ENCODE data around the gene ADGRF3. TPM values are rescaled to one million over a fixed set of nuclear protein-coding genes. Genes with fewer than 3 reads are reported as not detected.

Gene ADGRF3
- total and polyA plus RNA-seq, 2 of the 13 experiments (the other 11 are each of a cell fraction or from before 2014, with no cell fraction given) = 0.40 to 1.5 TPM

DNA sequence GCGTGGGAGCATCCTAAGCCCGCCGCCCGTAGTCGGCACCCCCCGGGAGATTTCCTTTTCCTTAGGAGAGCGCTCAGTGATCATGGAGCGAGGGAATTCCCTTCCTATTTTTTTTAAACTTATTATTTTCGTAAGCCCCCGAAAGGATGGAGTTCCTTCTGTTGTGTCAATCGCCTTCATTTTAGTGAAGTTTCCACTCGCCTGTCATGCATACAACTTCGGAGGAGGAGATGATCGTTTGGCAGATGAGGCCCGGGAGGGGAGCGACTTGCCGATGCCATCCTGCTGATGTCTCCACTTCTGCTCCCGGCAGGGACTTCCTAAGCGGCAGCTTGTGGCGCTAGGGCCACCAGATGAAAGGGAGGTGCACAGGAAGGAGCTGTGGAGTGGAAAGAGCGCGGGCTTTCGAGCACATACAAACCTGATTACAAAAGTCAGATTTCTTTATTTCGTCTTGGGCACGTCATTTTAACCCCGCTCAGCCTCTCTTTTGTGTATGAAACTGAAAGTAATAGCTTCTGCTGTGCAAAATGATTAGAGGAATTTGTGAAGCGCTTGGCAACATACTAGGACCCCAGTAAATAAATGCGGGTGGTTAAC lies at the start of gene ADGRF3 (continued):
- no peak for TF ChIP-seq ERF (CRISPR knock-in tag; IDR thresholded peaks at IDR 0.05)
- peak; percentile 60; the same call in 1 of the 2 replicates for TF ChIP-seq ZC3H4 (CRISPR knock-in tag; IDR thresholded peaks at IDR 0.05; ENCODE audit: borderline replicate concordance)
- no peak for TF ChIP-seq FOXK1 (CRISPR knock-in tag; IDR thresholded peaks at IDR 0.05; ENCODE audit: borderline replicate concordance, low read depth)
- no peak for TF ChIP-seq FOXA1 (IDR thresholded peaks at IDR 0.05)
- no peak for TF ChIP-seq FOXA1 (CRISPR knock-in tag; IDR thresholded peaks at IDR 0.05)
- no peak for TF ChIP-seq NFKBIZ (CRISPR knock-in tag; IDR thresholded peaks at IDR 0.05)
- TF ChIP-seq AGO2 (optimal IDR thresholded peaks at IDR 0.05; ENCODE audit: low read depth, low read length) = no peak
- no peak for TF ChIP-seq RXRB (CRISPR knock-in tag; IDR thresholded peaks at IDR 0.05; ENCODE audit: borderline replicate concordance)
- no peak for TF ChIP-seq MIER3 (CRISPR knock-in tag; IDR thresholded peaks at IDR 0.05; ENCODE audit: borderline replicate concordance)
- TF ChIP-seq, protein P1, sequence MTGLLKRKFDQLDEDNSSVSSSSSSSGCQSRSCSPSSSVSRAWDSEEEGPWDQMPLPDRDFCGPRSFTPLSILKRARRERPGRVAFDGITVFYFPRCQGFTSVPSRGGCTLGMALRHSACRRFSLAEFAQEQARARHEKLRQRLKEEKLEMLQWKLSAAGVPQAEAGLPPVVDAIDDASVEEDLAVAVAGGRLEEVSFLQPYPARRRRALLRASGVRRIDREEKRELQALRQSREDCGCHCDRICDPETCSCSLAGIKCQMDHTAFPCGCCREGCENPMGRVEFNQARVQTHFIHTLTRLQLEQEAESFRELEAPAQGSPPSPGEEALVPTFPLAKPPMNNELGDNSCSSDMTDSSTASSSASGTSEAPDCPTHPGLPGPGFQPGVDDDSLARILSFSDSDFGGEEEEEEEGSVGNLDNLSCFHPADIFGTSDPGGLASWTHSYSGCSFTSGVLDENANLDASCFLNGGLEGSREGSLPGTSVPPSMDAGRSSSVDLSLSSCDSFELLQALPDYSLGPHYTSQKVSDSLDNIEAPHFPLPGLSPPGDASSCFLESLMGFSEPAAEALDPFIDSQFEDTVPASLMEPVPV (CRISPR knock-in tag; IDR thresholded peaks at IDR 0.05) = no peak
- TF ChIP-seq, protein P2, sequence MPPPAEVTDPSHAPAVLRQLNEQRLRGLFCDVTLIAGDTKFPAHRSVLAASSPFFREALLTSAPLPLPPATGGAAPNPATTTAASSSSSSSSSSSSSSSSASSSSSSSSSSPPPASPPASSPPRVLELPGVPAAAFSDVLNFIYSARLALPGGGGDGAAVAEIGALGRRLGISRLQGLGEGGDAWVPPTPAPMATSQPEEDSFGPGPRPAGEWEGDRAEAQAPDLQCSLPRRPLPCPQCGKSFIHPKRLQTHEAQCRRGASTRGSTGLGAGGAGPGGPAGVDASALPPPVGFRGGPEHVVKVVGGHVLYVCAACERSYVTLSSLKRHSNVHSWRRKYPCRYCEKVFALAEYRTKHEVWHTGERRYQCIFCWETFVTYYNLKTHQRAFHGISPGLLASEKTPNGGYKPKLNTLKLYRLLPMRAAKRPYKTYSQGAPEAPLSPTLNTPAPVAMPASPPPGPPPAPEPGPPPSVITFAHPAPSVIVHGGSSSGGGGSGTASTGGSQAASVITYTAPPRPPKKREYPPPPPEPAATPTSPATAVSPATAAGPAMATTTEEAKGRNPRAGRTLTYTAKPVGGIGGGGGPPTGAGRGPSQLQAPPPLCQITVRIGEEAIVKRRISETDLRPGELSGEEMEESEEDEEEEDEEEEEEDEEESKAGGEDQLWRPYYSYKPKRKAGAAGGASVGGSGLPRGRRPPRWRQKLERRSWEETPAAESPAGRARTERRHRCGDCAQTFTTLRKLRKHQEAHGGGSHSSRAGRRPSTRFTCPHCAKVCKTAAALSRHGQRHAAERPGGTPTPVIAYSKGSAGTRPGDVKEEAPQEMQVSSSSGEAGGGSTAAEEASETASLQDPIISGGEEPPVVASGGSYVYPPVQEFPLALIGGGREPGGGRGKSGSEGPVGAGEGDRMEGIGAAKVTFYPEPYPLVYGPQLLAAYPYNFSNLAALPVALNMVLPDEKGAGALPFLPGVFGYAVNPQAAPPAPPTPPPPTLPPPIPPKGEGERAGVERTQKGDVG (CRISPR knock-in tag; IDR thresholded peaks at IDR 0.05; ENCODE audit: borderline replicate concordance) = no peak
- no peak for TF ChIP-seq PLRG1 (conservative IDR thresholded peaks at IDR 0.05)
- no peak for TF ChIP-seq ZFP36 (IDR thresholded peaks at IDR 0.05; ENCODE audit: borderline replicate concordance, low read depth, low read length, partially characterized antibody)
- TF ChIP-seq ZNF382 (CRISPR knock-in tag; IDR thresholded peaks at IDR 0.05; ENCODE audit: borderline replicate concordance) = no peak
- TF ChIP-seq ZNF678 (CRISPR knock-in tag; IDR thresholded peaks at IDR 0.05) = no peak
- no peak for TF ChIP-seq ZNF30 (CRISPR knock-in tag; IDR thresholded peaks at IDR 0.05)
- TF ChIP-seq HDAC2 (CRISPR knock-in tag; IDR thresholded peaks at IDR 0.05) = no peak; the same call in 1 of the 2 replicates
- TF ChIP-seq BRD4 (CRISPR knock-in tag; IDR thresholded peaks at IDR 0.05) = no peak
- TF ChIP-seq MATR3 (CRISPR knock-in tag; IDR thresholded peaks at IDR 0.05) = no peak
- TF ChIP-seq FOSL2 (CRISPR knock-in tag; IDR thresholded peaks at IDR 0.05) = no peak
- TF ChIP-seq, protein P3, sequence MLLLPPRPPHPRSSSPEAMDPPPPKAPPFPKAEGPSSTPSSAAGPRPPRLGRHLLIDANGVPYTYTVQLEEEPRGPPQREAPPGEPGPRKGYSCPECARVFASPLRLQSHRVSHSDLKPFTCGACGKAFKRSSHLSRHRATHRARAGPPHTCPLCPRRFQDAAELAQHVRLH (CRISPR knock-in tag; IDR thresholded peaks at IDR 0.05; ENCODE audit: borderline replicate concordance, low read depth) = no peak
- no peak for TF ChIP-seq ZNF317 (CRISPR knock-in tag; IDR thresholded peaks at IDR 0.05)
- TF ChIP-seq, protein P4, sequence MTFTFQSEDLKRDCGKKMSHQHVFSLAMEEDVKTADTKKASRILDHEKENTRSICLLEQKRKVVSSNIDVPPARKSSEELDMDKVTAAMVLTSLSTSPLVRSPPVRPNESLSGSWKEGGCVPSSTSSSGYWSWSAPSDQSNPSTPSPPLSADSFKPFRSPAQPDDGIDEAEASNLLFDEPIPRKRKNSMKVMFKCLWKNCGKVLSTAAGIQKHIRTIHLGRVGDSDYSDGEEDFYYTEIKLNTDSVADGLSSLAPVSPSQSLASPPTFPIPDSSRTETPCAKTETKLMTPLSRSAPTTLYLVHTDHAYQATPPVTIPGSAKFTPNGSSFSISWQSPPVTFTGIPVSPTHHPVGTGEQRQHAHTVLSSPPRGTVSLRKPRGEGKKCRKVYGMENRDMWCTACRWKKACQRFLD (CRISPR knock-in tag; IDR thresholded peaks at IDR 0.05; ENCODE audit: borderline replicate concordance) = no peak
- no peak for TF ChIP-seq CEBPB (IDR thresholded peaks at IDR 0.05; ENCODE audit: borderline replicate concordance, low read depth, low read length)
- TF ChIP-seq ZNF607 (CRISPR knock-in tag; IDR thresholded peaks at IDR 0.05; ENCODE audit: borderline replicate concordance) = no peak
